UCSD-AML1 (cell line): ENCODE results near the gene TCF12.

ENCODE experiments used
- DNase-seq: peaks from one replicate; lab custom pipeline; 2025; ENCODE audit not compliant: unreplicated experiment; lab: John Stamatoyannopoulos, UW

The TCF12 gene

GRCh38 chr15:57310876-57311275 lies 392.4 kb downstream of the TCF12 start:
- no peak for DNase-seq

DNA sequence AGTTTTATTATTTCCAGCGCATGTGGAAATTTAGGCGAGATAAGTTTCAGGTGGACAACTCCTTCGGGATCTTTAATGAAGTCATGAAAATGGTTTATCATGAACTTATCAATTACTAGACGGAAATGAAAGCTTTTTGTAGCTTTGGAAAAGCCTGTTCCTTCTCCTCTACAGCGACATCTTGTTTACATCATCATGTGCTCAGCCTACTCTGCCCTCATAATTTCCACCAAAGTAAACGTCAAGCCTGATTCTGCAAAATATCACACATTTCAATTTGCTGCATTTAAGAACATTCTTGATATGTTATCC lies 393.5 kb downstream of the TCF12 start:
- no peak for DNase-seq

GRCh38 chr15:57312318-57313133 lies 394.1 kb downstream of the TCF12 start:
- no peak for DNase-seq

DNA sequence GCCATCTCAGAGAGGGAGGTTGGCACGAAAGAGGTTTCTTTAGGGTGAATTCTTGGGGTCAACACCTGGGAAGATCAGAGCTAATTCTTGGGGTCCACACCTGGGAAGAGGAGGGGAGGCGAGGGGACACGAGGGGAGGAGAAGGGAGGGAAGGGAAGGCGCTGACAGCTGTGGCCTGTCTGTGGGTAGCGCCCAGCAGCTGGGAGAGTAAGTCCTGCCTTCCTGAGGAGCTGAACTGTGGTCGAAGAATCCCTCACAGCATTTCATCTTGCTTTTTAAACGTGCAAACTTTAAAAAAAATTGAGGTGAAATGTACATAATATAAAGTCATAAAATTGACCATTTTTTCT lies 394.7 kb downstream of the TCF12 start:
- no peak for DNase-seq

DNA sequence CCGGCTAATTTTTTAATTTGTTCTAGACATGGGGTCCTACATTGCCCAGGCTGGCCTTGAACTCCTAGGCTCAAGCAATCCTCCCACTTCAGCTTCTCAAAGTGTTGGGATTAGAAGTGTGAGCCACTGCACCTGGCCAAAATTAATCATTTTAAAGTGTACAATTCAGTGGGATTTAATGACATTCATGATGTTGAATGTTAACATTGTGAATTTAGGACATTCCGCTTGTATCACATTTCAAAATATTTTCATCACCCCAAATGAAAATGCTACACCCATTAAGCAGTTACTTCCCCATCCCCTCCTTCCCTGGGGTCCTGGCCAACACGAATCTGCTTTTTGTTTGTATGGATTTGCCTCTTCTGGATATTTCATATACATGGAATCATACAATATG lies 395.8 kb downstream of the TCF12 start:
- DNase-seq: no peak

- no peak for DNase-seq
Observed at GRCh38 chr15:57316451-57316850, 398.0 kb downstream of the TCF12 start.

DNA sequence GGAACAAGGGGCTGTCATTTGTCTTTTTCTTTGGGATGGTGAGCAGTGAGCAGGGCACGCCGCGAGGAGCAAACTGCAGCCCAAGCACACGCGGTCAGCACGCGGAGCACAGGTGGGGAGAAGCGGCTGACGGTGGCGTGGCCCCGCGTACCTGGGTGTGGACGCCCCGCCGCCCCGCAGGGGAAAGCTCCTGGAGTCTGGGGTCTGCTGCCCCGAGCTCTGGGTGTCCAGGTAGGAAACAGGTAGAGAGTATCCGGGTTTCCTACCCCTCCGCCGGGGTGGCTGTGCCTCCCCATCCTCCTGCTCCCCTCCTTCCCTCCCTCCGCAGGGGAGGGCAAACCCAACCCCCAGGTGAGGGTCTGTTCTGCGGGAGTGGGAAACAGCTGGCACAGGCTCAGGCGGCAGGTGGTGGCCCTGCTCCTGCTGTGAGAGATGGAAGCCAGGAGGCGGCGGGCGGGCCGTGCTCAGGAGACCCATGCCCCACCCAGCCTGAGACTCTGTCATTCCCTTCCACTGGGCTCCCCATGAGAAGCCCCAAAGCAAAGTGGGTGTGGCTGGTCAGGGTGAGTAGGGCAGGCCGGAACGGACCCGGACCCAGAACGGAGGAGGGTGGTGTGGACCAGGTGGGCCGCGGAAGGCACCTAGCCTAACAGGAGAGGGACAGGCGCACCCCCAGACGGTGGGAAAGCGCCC lies 400.9 kb downstream of the TCF12 start:
- no peak for DNase-seq

DNA sequence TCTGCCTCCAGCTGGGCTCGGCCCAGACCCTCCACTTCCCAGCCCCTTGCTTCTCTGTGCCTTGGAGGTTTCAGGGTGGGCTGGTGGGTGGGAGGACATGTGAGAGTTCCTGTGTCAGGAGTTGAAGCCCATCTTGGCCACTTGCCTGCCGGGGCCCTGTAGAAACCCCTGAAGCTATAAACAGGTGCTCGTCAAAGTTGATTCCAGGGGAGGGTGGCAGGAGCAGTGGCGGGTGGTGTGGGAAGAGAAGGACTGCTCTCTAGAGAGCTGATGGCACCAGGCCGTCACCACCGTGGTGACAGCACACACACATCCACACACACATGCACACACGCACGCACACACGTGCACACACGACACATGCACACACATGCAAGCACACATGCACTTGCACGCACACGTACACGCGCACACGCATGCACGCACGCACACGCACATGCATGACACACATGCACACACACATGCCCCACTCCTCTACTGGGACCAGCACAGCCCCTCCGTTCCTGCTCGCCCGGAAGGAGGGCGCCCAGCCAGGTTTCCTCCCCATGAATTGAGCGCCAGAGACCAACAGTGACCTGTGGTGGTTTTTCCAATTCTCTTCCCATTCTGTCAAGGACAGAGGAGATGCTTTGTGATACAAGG lies 401.6 kb downstream of the TCF12 start:
- DNase-seq: no peak

- DNase-seq: no peak
Observed at GRCh38 chr15:57320631-57321220, 402.3 kb downstream of the TCF12 start.

GRCh38 chr15:57321485-57321884 lies 403.0 kb downstream of the TCF12 start:
- DNase-seq: no peak

DNA sequence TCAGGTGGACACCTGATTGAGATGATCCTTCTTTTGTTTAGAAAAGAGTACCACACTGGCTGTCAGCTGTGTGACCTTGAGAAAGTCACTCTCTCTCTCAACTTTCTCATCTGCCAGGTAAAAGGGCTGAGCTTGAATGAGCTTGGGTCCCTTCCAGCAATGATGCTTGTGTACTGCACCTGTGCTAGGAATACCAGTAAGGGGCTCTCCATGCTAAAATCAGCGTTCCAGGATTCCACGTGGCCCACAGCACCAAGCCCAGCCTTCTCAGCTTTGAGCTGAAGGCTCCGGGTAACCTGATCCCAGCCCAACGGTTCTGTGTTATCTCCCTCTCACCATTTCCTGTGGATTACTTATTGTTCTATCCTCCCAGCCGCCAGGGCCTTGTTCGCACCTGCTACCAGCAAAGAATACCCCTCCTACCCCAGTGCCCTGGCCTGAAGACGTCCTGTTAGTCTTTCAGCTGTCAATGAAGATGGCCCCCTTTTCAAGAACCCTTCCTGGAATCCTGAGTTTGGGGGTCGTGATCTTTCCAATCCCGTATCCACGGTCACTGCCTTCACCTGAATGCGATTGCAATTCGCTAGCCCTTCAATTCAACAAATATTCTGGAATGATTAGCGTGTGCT lies 403.6 kb downstream of the TCF12 start:
- no peak for DNase-seq

- no peak for DNase-seq
Observed at GRCh38 chr15:57322602-57323250, 404.3 kb downstream of the TCF12 start.

DNA sequence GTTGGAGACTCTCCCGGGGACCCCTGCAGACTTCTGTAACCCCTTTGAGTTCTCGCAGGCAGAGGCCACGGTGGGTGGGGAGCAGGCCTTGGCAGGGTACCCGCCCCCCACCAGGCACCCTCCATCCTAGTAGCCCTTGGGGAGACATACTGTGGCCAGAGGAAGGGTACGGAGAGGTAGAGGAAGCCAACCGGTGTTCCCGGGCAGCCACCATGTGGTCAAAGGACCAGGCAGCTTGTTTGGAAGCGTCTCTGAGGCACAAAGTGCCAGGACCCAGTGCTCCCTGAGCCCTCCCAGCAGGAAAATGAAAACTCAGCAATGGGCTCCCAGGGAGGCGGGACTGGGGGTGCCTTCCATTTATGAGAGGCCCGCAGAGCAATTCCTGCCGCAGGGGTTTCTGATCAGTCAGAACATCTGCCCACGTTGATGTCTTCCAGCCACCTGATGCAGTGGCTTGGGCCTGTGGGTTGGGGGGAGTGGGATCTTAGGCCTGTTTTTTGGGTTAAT lies 404.9 kb downstream of the TCF12 start:
- no peak for DNase-seq

DNA sequence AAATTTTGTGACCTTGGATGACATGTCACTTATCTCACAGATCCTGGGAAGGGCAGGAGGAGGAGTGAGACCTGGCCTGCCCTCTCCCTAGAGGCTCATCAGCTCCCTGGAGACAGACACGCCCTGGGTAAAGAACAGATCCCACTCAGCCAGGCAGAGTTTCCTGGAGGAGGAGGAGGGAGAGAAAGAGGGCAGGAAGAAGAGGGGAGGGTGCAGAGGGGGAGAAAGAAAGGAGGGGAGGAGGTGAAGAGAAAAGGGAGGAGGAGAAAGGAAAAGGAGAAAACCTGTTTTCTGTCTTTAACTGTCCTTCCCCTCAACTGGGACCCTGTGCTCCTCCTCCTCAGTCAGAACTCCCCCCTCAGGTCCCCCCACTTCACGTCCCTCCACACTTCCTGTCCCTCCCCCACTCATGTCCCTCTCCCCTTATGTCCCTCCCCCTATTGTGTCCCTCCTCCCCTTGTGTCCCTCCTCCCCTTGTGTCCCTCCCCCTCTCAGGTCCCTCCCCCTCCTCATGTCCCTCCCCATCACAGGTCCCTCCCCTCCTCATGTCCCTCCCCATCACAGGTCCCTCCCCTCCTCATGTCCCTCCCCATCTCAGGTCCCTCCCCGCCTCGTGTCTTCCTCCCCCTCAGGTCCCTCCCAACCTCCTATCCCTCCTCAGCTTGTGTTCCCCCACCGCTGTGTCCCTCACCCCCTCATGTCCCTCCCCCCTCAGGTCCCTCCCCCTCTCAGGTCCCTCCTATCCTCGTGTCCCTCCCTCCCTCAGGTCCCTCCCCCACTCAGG lies 405.6 kb downstream of the TCF12 start:
- DNase-seq: no peak

DNA sequence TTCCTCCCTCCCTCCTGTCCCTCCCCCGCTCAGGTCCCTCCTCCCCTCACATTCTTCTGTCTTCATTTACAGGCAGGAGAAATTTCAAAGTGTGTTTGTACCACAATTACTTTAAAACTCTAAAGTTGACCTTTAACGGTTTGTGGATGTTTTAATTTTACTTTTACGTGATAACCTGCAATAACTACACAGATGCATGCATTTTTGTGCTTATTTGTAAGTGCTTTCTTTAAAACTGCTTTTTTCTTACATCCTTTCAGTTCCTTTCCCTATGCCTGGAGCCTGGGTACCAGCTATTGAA lies 406.1 kb downstream of the TCF12 start:
- DNase-seq: no peak

DNA sequence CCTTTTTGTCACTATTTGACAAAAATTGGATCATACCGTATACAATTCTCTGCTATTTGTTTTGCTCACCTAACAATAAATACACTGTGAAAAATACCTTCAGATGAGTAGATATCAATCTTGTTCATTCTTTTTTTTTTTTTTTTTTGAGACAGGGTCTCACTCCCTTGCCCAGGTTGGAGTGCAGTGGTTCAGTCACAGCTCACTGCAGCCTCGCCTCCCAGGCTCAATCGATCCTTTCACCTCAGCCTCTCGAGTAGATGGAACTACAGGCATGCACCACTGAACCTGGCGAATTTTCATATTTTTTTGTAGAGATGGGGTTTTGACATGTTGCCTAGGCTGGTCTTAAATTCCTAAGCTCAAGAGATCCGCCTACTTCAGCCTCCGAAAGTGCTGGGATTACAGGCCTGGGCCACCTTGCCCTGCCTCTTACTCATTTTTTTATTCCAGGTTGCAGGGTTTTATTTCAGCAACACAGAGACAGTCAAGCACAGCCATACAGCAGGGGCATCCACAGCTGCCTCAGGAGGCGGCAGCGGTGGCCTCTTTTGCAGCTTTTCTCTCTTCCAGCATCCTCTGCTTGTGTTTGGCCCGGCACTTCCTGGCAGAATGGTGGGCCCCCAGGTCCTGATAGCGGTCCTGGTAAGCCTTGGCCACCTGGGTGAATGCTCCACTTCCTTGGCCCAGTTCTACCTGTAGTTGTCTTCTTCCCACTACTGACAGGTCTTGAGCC lies 406.7 kb downstream of the TCF12 start:
- no peak for DNase-seq

GRCh38 chr15:57326196-57326595 lies 407.8 kb downstream of the TCF12 start:
- DNase-seq: no peak

DNA sequence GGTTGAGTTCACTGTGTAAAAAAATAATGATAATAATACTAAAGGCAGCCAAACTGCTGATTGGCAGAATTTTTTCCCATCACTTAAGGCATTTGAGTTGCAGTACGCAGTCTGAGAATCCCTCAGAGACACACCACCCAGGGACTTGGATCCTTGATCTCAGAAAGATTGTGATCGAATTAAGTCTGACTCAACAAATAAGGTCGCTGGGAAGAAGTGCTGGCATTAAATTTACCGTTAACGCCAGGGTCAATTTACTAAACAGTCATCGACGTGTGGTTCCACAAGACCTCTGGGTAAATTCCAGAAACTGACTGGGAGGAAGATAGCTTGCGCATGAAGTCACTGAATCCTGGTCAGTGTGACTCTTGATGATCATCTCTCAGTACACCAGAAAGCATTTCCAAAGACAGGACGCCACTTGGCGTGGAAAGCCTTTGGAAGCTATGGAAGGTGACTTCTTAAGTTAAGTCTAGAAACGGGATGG lies 409.6 kb downstream of the TCF12 start:
- no peak for DNase-seq

- no peak for DNase-seq
Observed at GRCh38 chr15:57328479-57328878, 410.0 kb downstream of the TCF12 start.
